Loucy (cell line): ENCODE measurements around the gene SMYD1.

Source experiments
- H2AFZ ChIP-seq: fragments of 200-600 bp; sonication (generic); 2 replicates; pipeline ENCODE4 v1.6.0; 2016; ENCODE audit warnings: antibody characterized with exemption, mild to moderate bottlenecking, low read length, moderate library complexity
- H3F3A ChIP-seq: fragments of 200-600 bp; 2 replicates; pipeline ENCODE4 v1.6.0; 2016; ENCODE audit warnings: antibody characterized with exemption, low read depth, mild to moderate bottlenecking
- H3K27me3 ChIP-seq: fragments of 200-600 bp; sonication (generic); 2 replicates; pipeline ENCODE4 v1.6.1; 2014; ENCODE audit warnings: low read length, mild to moderate bottlenecking; ENCODE audit not compliant: insufficient read depth, poor library complexity, severe bottlenecking
- H3K36me3 ChIP-seq: fragments of 200-600 bp; sonication (generic); 2 replicates; pipeline ENCODE4 v1.6.1; 2016; ENCODE audit warnings: low read length; ENCODE audit not compliant: insufficient read depth
- H3K4me1 ChIP-seq: fragments of 200-600 bp; sonication (generic); 2 replicates; pipeline ENCODE4 v1.5.1; 2014; ENCODE audit warnings: low read length, mild to moderate bottlenecking; ENCODE audit not compliant: insufficient read depth, poor library complexity, severe bottlenecking
- H3K4me2 ChIP-seq: fragments of 200-600 bp; sonication (generic); 2 replicates; pipeline ENCODE4 v1.6.0; 2014; ENCODE audit warnings: antibody characterized with exemption, low read length, low read depth, mild to moderate bottlenecking; ENCODE audit not compliant: poor library complexity, severe bottlenecking
- H3K4me3 ChIP-seq: fragments of 200-600 bp; sonication (generic); 2 replicates; pipeline ENCODE4 v1.5.1; 2014; ENCODE audit warnings: low read length, mild to moderate bottlenecking, mixed read lengths; ENCODE audit not compliant: poor library complexity, severe bottlenecking
- H3K79me2 ChIP-seq: fragments of 200-600 bp; sonication (generic); 2 replicates; pipeline ENCODE4 v1.6.1; 2014; ENCODE audit warnings: low read length; ENCODE audit not compliant: insufficient read depth
- H3K9ac ChIP-seq: fragments of 200-600 bp; sonication (generic); 2 replicates; pipeline ENCODE4 v1.6.0; 2014; ENCODE audit warnings: mild to moderate bottlenecking, low read depth, low read length, moderate library complexity; ENCODE audit not compliant: poor library complexity, severe bottlenecking
- H3K9me2 ChIP-seq: fragments of 200-600 bp; sonication (generic); replicated peaks from 2 replicates; pipeline ENCODE4 v1.6.1; 2016; ENCODE audit warnings: low read depth, low read length, mixed read lengths
- H3K9me3 ChIP-seq: fragments of 200-600 bp; sonication (generic); 2 replicates; pipeline ENCODE4 v1.6.1; 2014; ENCODE audit warnings: mild to moderate bottlenecking, antibody characterized with exemption, low read length, low read depth; ENCODE audit not compliant: insufficient read depth
- H4K20me1 ChIP-seq: fragments of 200-600 bp; sonication (generic); 2 replicates; pipeline ENCODE4 v1.6.0; 2014; ENCODE audit warnings: antibody characterized with exemption, low read length, mild to moderate bottlenecking; ENCODE audit not compliant: insufficient read depth, poor library complexity, severe bottlenecking
- CTCF ChIP-seq: fragments of 200-600 bp; sonication (generic); conservative IDR thresholded peaks from 2 replicates; pipeline ENCODE4 v1.5.1; 2014; ENCODE audit warnings: mild to moderate bottlenecking, antibody characterized with exemption, low read length
- EZH2phosphoT487 ChIP-seq: fragments of 200-600 bp; IDR thresholded peaks from 2 replicates; pipeline ENCODE4 v1.6.1; 2018; ENCODE audit warnings: antibody characterized with exemption, mild to moderate bottlenecking, moderate library complexity, borderline replicate concordance

SMYD1 gene

GRCh38 chr2:88070055-88070454 lies 2.4 kb downstream of the SMYD1 start:
- Histone ChIP-seq H3K36me3 (no peaks in the 10 kb centered on the region), H3K9me2 (no peaks in the 10 kb centered on the region), H3K79me2 (no peaks in the 10 kb centered on the region), H2AFZ (no peak overlapping the region), H3K9me3 (no peaks in the 10 kb centered on the region), H3K9ac (no peak overlapping the region), H3K4me3 (no peak overlapping the region), H3K4me2 (no peak overlapping the region), H3K27me3 (no peaks in the 10 kb centered on the region), H3K4me1 (no peaks in the 10 kb centered on the region), H3F3A (no peaks in the 10 kb centered on the region), H4K20me1 (no peaks in the 10 kb centered on the region)
- TF ChIP-seq CTCF (no peak), EZH2phosphoT487 (no peak)

GRCh38 chr2:88071365-88071764 lies 3.7 kb downstream of the SMYD1 start:
- H3K4me3 ChIP-seq: no peak overlapping the region
- no peak overlapping the region for H2AFZ ChIP-seq
- H3K79me2 ChIP-seq: no peaks in the 10 kb centered on the region
- no peak overlapping the region for H3K4me2 ChIP-seq
- no peak overlapping the region for H3K9ac ChIP-seq
- H3K36me3 ChIP-seq: no peaks in the 10 kb centered on the region
- H3F3A ChIP-seq: no peaks in the 10 kb centered on the region
- H3K27me3 ChIP-seq: no peaks in the 10 kb centered on the region
- H3K4me1 ChIP-seq: no peaks in the 10 kb centered on the region
- TF ChIP-seq CTCF: no peak
- no peaks in the 10 kb centered on the region for H3K9me3 ChIP-seq
- no peaks in the 10 kb centered on the region for H3K9me2 ChIP-seq
- no peaks in the 10 kb centered on the region for H4K20me1 ChIP-seq

- Histone ChIP-seq H3K9me2 (no peaks in the 10 kb centered on the region), H3K36me3 (no peaks in the 10 kb centered on the region), H3K4me2 (no peak overlapping the region), H3K79me2 (no peaks in the 10 kb centered on the region), H3K4me1 (no peaks in the 10 kb centered on the region), H3K9ac (no peak overlapping the region), H2AFZ (no peak overlapping the region), H3K27me3 (no peaks in the 10 kb centered on the region), H4K20me1 (no peaks in the 10 kb centered on the region), H3K9me3 (no peaks in the 10 kb centered on the region), H3F3A (no peaks in the 10 kb centered on the region), H3K4me3 (no peak overlapping the region)
- TF ChIP-seq EZH2phosphoT487: no peak
- no peak for TF ChIP-seq CTCF
These were observed 6.5 kb downstream of the SMYD1 start for GRCh38 chr2:88074150-88074549.
